ENCODE results near the gene GRAMD1A. TPM values are rescaled to one million over a fixed set of nuclear protein-coding genes. Genes with fewer than 3 reads are reported as not detected.

Gene GRAMD1A
- total RNA-seq, 2 experiments from 2014 or later = 106 to 114 TPM

- no peaks in the 10 kb centered on the region for H3K9me3 Mint-ChIP-seq
- peaks cover 18% of the 10 kb centered on the region for H3K36me3 Mint-ChIP-seq (ENCODE audit: low read depth)
- POLR2A ChIA-PET = no interaction called here
- peak; percentile 42 for DNase-seq
- H3K4me1 Mint-ChIP-seq = peaks cover 6% of the 10 kb centered on the region
- H3K4me3 Mint-ChIP-seq = peak within 1 kb of the TSS; percentile 58
- H3K27ac Mint-ChIP-seq = no peak within 1 kb of the TSS
- CTCF ChIA-PET = no interaction called here
- peaks cover 35% of the 10 kb centered on the region for H3K27me3 Mint-ChIP-seq
These were observed 30.3 kb downstream of the GRAMD1A start, which contains the start of gene SCN1B for GRCh38 chr19:35030257-35031071. TSS of gene SCN1B (plus strand) at chr19:35030470. CDS start at chr19:35030821, 351 bp downstream.

- peak overlapping the region; percentile 58 for H3K4me3 Mint-ChIP-seq
- no peak for DNase-seq
These were observed 31.2 kb downstream of the GRAMD1A start for GRCh38 chr19:35031072-35031881.

GRCh38 chr19:35032356-35032865 is 32.3 kb downstream of the GRAMD1A start:
- DNase-seq = no peak
- Mint-ChIP-seq H3K36me3 (ENCODE audit: low read depth) (peaks cover 8% of the 10 kb centered on the region), H3K27me3 (peaks cover 35% of the 10 kb centered on the region), H3K27ac (no peak overlapping the region), H3K4me3 (no peak overlapping the region), H3K9me3 (no peaks in the 10 kb centered on the region), H3K4me1 (peaks cover 6% of the 10 kb centered on the region)
- ChIA-PET POLR2A (no interaction called here), CTCF (interaction anchor here (0.6 to 1.0 kb wide), 2 partner anchors 12 to 18 kb away, joined by 4 read pairs; no protein-coding TSS in a partner anchor)

More at GRCh38 chr19:35031072-35031881, 31.2 kb downstream of the GRAMD1A start:
- Mint-ChIP-seq H3K27me3 (peaks cover 35% of the 10 kb centered on the region), H3K27ac (no peak overlapping the region), H3K4me1 (peaks cover 6% of the 10 kb centered on the region), H3K9me3 (no peaks in the 10 kb centered on the region), H3K36me3 (ENCODE audit: low read depth) (peaks cover 14% of the 10 kb centered on the region)
- CTCF ChIA-PET = interaction anchor here (1.0 kb wide), 1 partner anchor 13 kb away, joined by 4 read pairs; no protein-coding TSS in a partner anchor
- POLR2A ChIA-PET = no interaction called here

GRCh38 chr19:35033067-35034004 is 33.2 kb downstream of the GRAMD1A start:
- ChIA-PET CTCF (no interaction called here), POLR2A (no interaction called here)
- H3K4me3 Mint-ChIP-seq = no peak overlapping the region

GRCh38 chr19:35034005-35034502 is 33.9 kb downstream of the GRAMD1A start:
- Mint-ChIP-seq H3K4me3 (no peak overlapping the region), H3K9me3 (no peaks in the 10 kb centered on the region), H3K27me3 (peaks cover 39% of the 10 kb centered on the region), H3K36me3 (ENCODE audit: low read depth) (no peaks in the 10 kb centered on the region), H3K27ac (no peak overlapping the region), H3K4me1 (peaks cover 6% of the 10 kb centered on the region)
- no peak for DNase-seq
- ChIA-PET POLR2A (no interaction called here), CTCF (no interaction called here)

More at GRCh38 chr19:35033067-35034004, 33.2 kb downstream of the GRAMD1A start:
- no peak for DNase-seq
- Mint-ChIP-seq H3K4me1 (peaks cover 6% of the 10 kb centered on the region), H3K27ac (no peak overlapping the region), H3K27me3 (peaks cover 35% of the 10 kb centered on the region), H3K36me3 (ENCODE audit: low read depth) (peaks cover 2% of the 10 kb centered on the region), H3K9me3 (no peaks in the 10 kb centered on the region)

GRCh38 chr19:35034588-35035382 is 34.7 kb downstream of the GRAMD1A start:
- peaks cover 34% of the 10 kb centered on the region for H3K27me3 Mint-ChIP-seq
- CTCF ChIA-PET = no interaction called here
- POLR2A ChIA-PET = no interaction called here

GRCh38 chr19:35037716-35038622 is 37.8 kb downstream of the GRAMD1A start:
- Mint-ChIP-seq H3K9me3 (no peaks in the 10 kb centered on the region), H3K4me1 (peaks cover 12% of the 10 kb centered on the region), H3K36me3 (ENCODE audit: low read depth) (no peaks in the 10 kb centered on the region), H3K27me3 (peaks cover 19% of the 10 kb centered on the region), H3K27ac (no peak overlapping the region), H3K4me3 (no peak overlapping the region)
- ChIA-PET POLR2A (no interaction called here), CTCF (no interaction called here)
- DNase-seq = no peak

More at GRCh38 chr19:35034588-35035382, 34.7 kb downstream of the GRAMD1A start:
- Mint-ChIP-seq H3K36me3 (ENCODE audit: low read depth) (no peaks in the 10 kb centered on the region), H3K4me3 (no peak overlapping the region), H3K27ac (no peak overlapping the region), H3K9me3 (no peaks in the 10 kb centered on the region), H3K4me1 (peaks cover 6% of the 10 kb centered on the region)
- DNase-seq = no peak

DNA sequence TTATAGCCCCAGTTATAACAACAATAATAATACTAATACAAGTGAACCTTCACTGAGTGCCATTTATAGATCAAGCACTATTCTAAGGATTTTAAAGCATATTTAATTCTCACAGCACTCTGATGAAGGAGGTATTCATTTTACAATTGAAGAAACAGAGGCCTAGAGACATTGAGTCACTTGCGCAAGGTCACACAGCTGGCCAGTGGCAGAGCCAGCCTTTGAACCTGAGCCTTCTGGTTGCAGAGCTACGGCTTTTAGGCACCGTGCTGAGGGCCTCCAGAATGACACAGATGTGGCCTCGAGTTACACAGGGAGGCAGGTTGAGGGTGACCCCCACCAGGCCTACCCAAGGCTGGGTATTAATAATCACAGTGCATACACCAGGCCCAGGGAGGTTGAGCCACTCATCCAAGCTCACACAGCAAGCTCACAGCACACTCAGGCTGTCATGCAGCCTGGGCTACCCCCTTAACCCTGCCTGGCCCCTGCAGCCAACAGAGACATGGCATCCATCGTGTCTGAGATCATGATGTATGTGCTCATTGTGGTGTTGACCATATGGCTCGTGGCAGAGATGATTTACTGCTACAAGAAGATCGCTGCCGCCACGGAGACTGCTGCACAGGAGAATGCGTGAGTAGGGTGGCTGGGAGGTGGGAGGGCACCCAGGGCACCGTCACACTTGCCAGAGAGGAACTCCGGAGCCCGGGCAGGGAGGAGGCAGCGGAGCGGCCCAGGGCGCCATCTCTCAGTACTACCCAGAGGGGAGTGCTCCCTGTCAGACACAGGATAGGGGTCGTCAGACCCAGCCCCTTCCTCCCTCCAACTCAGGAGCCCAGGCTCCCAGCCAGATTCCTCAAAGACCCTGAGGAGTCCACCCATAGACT is 38.7 kb downstream of the GRAMD1A start:
- H3K27me3 Mint-ChIP-seq = peaks cover 13% of the 10 kb centered on the region
- no peaks in the 10 kb centered on the region for H3K9me3 Mint-ChIP-seq
- no peak overlapping the region for H3K4me3 Mint-ChIP-seq
- H3K4me1 Mint-ChIP-seq = peaks cover 12% of the 10 kb centered on the region
- no peak overlapping the region for H3K27ac Mint-ChIP-seq
- CTCF ChIA-PET = no interaction called here
- POLR2A ChIA-PET = no interaction called here
- H3K36me3 Mint-ChIP-seq (ENCODE audit: low read depth) = no peaks in the 10 kb centered on the region
- DNase-seq = no peak

DNA sequence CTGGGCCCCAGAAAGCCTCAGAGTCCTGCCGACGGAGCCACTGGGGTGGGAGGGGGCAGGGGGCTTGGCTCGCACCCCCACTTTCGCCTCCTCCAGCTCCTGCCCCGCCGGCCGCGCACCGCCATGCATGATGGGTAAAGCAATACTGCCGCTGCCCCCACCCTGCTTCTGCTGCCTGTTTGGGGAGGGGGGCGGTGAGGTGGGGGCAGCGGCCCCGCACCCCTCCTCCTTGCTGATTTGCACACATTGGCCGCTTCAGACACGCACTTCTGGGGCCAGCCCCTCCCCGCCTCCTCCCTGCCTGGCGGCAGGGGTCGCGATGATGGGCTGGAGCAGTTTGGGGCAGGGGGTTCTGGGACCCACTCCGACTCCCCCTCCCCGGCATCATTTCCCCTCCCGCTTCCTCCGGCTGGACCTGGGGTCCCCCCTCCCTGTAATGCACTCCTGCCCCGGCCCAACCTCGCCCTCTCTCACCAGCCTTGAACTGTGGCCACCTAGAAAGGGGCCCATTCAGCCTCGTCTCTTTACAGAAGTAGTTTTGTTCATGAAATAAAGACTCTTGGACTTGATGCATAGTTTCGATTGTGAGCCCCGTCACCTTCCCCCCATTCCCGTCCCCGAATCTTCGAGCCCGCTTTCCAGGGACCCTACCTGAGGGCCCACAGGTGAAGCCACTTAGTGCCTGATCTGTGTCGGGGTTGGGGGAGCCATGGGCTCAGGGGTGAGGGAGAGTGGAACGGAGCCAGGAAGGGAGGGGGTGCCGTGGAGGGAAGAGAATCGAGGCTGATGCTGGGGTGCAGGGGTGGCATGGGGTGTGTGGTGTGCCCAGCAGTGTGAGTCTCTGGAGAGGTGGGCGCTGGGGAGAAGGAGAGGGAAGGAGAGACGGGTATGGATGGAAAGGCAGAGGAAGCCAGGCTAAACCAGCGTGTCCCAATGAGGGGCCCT is 40.0 kb downstream of the GRAMD1A start:
- Mint-ChIP-seq H3K27ac (no peak overlapping the region), H3K36me3 (ENCODE audit: low read depth) (no peaks in the 10 kb centered on the region), H3K4me3 (no peak overlapping the region), H3K27me3 (peaks cover 11% of the 10 kb centered on the region), H3K9me3 (no peaks in the 10 kb centered on the region), H3K4me1 (peaks cover 19% of the 10 kb centered on the region)
- no peak for DNase-seq
- ChIA-PET POLR2A (no interaction called here), CTCF (no interaction called here)

Data from activated CD4-positive, alpha-beta T cell treated with anti-CD3 and anti-CD28 coated beads, Interleukin-2, amount 10 ng/mL, durations not matched to agents 7 days and 5 days (primary cell).